Breast epithelium (tissue), 4 donors: ENCODE results near the gene TRERF1. TPM values are rescaled to one million over a fixed set of nuclear protein-coding genes. Genes with fewer than 3 reads are reported as not detected.

Experiments used
- DNase-seq, 2 donors: peaks; one replicate each; pipeline ENCODE4 v3.0.0-alpha.2; 2019; ENCODE audit warnings: low spot score in 2 of 2
- H3K27ac ChIP-seq, 2 donors: fragments of 200-600 bp; sonication (generic) in 1 of 2; one replicate each; pipeline ENCODE4 v1.5.1; 2016 to 2019; ENCODE audit warnings: mild to moderate bottlenecking in 1 of 2
- H3K27me3 ChIP-seq, 2 donors: fragments of 200-600 bp; sonication (generic) in 1 of 2; one replicate each; pipeline versions ENCODE4 v1.5.1 to v1.6.0; 2017 to 2019; ENCODE audit warnings: control low read depth in 1 of 2, mild to moderate bottlenecking in 1 of 2
- H3K36me3 ChIP-seq: fragments of 200-600 bp; one replicate; pipeline ENCODE4 v1.5.1; 2019
- H3K4me1 ChIP-seq, 2 donors: fragments of 200-600 bp; sonication (generic); one replicate each; pipeline ENCODE4 v1.5.1; 2016 to 2019; ENCODE audit warnings: control low read depth in 1 of 2
- H3K4me3 ChIP-seq, 3 donors: fragments of 200-600 bp; sonication (generic); 1 replicate in 2 of 3; 2 replicates in 1 of 3; pipeline ENCODE4 v1.5.1; 2016 to 2019; ENCODE audit warnings: mild to moderate bottlenecking in 3 of 3, moderate library complexity in 2 of 3
- H3K9me3 ChIP-seq, 2 donors: fragments of 200-600 bp; sonication (generic) in 1 of 2; one replicate each; pipeline ENCODE4 v1.5.1; 2016 to 2019; ENCODE audit warnings: control low read depth in 1 of 2
- CTCF ChIP-seq, 3 donors: fragments of 450-650 bp; IDR thresholded peaks; one replicate each; pipeline ENCODE4 v1.5.1; 2016 to 2017; ENCODE audit warnings: antibody characterized with exemption in 3 of 3, mild to moderate bottlenecking in 3 of 3, moderate library complexity in 3 of 3
- POLR2A ChIP-seq: fragments of 450-650 bp; IDR thresholded peaks from one replicate; pipeline ENCODE4 v1.6.1; 2016; ENCODE audit warnings: antibody characterized with exemption, mild to moderate bottlenecking, moderate library complexity
- POLR2AphosphoS5 ChIP-seq, 3 donors: sonication (generic); formaldehyde crosslinking; IDR thresholded peaks; one replicate each; pipeline ENCODE4 v1.6.1; 2017; ENCODE audit warnings: antibody characterized with exemption in 3 of 3
- intact Hi-C: fragments of 100-400 bp; cut with DNase I; formaldehyde crosslinking; loops from one replicate; pipeline ENCODE4 v1.15.1; 2023; ENCODE audit warnings: low total_unique reads
- total RNA-seq, 3 donors: library from RNA; depleted of rRNA; stranded (reverse); fragments of >200 nt; gene quantifications; one replicate each; pipeline ENCODE4 v1.1.0, GENCODE V29; 2016

Gene TRERF1
- total RNA-seq, 3 donors from 2014 or later: 3.9 to 5.4 (median 4.1) TPM

DNA sequence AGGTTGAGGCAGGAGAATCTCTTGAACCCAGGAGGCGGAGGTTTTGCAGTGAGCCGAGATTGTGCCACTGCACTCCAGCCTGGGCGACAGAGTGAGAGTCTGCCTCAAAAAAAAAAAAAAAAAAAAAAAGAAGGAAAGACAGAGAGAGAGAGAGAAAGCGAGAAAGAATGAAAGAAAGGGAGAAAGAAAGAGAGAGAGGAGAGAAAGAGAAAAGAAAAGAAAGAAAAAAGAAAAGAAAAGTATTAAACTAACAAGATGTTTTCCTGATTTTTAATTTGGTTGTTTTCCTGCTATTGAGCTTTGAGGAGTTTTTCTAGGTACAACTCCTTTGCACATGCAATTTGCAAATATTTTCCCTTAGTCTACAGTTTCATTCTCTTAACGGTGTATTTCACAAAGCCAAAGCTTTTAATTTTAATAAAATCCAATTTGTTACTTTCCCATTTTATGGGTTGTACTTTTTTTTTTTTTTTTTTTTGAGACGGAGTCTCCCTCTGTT lies 10.8 kb upstream of the TRERF1 start:
- no peak overlapping the region for H3K4me3 ChIP-seq
- DNase-seq: no peak
- no peaks in the 10 kb centered on the region for H3K27me3 ChIP-seq
- no peaks in the 10 kb centered on the region for H3K36me3 ChIP-seq
- H3K27ac ChIP-seq: no peak overlapping the region
- no peak for TF ChIP-seq CTCF (IDR thresholded peaks at IDR 0.05)
- TF ChIP-seq POLR2A: no peak
- intact Hi-C loops: no loop called here
- H3K9me3 ChIP-seq: peaks cover 0 to 2% of the 10 kb centered on the region in 2 donors
- H3K4me1 ChIP-seq: no peaks in the 10 kb centered on the region

DNA sequence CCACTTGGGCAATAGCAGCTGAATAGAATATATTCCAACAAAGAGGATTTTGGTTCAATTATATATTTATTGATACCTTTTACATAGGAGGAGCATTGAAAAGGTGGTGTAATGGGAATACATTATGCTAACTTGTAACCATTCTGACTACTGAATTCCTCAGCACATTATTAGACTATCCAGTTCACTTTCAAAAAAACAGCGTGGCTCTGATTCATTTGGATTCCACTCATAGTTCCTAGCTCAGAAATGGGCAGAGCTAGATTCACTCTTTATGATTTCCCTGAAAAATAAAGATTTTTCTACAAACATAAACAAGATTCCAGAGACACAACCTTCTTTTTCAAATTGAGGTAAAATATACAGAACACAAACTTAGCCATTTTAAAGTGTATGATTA lies 9.2 kb upstream of the TRERF1 start:
- H3K4me1 ChIP-seq: no peaks in the 10 kb centered on the region
- no peak for DNase-seq
- no peak overlapping the region for H3K27ac ChIP-seq
- no peaks in the 10 kb centered on the region for H3K36me3 ChIP-seq
- intact Hi-C loops: no loop called here
- H3K9me3 ChIP-seq: no peaks in the 10 kb centered on the region
- TF ChIP-seq POLR2A (no peak), POLR2AphosphoS5 (IDR thresholded peaks at IDR 0.05) (no peak), CTCF (IDR thresholded peaks at IDR 0.05) (no peak)
- no peak overlapping the region for H3K4me3 ChIP-seq
- no peaks in the 10 kb centered on the region for H3K27me3 ChIP-seq

GRCh38 chr6:42459888-42460287 lies 8.2 kb upstream of the TRERF1 start:
- no peaks in the 10 kb centered on the region for H3K9me3 ChIP-seq
- H3K27ac ChIP-seq: no peak overlapping the region
- no peak for DNase-seq
- H3K36me3 ChIP-seq: no peaks in the 10 kb centered on the region
- intact Hi-C loops: no loop called here
- H3K27me3 ChIP-seq: no peaks in the 10 kb centered on the region
- no peak for TF ChIP-seq POLR2AphosphoS5 (IDR thresholded peaks at IDR 0.05)
- no peak for TF ChIP-seq POLR2A
- TF ChIP-seq CTCF (IDR thresholded peaks at IDR 0.05): no peak
- H3K4me3 ChIP-seq: no peak overlapping the region
- H3K4me1 ChIP-seq: no peaks in the 10 kb centered on the region

- H3K4me1 ChIP-seq: no peaks in the 10 kb centered on the region
- no peaks in the 10 kb centered on the region for H3K9me3 ChIP-seq
- no peaks in the 10 kb centered on the region for H3K27me3 ChIP-seq
- intact Hi-C loops: no loop called here
- H3K27ac ChIP-seq: peak overlapping the region; percentile 67 to 83
- no peaks in the 10 kb centered on the region for H3K36me3 ChIP-seq
- no peak for DNase-seq
- TF ChIP-seq POLR2AphosphoS5 (IDR thresholded peaks at IDR 0.05): no peak
- TF ChIP-seq POLR2A: no peak
- no peak for TF ChIP-seq CTCF (IDR thresholded peaks at IDR 0.05)
- H3K4me3 ChIP-seq: peak overlapping the region; percentile 76 to 85 (median 81)
Observed at GRCh38 chr6:42454428-42454791, 2.7 kb upstream of the TRERF1 start.

DNA sequence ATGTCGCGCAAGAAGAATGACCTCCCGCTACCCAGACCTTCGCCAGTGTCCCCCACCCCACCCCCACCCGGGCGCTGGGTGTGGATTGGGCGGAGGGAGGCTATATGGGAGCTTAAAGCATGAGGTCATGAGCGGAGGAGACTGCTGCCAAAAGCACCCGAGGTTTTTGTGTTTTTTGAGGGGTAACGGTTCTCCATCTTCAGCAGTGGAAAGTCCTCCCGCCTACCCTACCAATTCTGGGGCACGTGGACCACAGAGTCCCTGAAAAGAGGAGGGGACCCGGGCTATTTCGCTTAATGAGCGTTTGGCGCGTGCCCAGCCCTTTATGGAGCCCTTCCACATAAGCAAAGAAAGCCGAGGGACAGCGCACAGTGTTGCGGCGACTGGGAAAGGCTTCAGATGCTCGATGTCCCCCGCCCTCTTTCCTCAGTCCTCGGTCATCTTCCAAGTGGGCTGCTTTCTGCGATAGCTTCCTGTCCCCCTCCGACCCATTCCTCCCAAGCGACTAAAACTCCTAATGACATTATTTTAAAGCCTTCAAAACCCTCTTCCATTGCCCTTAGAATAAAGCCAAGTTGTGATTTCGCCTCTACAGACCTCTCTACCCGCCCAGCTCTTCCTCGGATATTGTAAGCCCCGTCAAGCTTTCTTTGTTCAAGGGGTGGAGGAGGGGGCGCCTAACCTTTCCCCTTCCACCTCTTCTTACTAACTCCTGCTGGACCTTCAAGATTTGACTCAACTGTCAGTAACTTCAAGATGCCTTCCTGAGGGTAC lies 2.1 kb upstream of the TRERF1 start:
- Histone ChIP-seq H3K27me3 (no peaks in the 10 kb centered on the region), H3K4me1 (no peaks in the 10 kb centered on the region), H3K36me3 (no peaks in the 10 kb centered on the region), H3K4me3 (peak overlapping the region; percentile 76 to 85 (median 81)), H3K9me3 (no peaks in the 10 kb centered on the region), H3K27ac (peak overlapping the region; percentile 67 to 83)
- intact Hi-C loops: no loop called here
- TF ChIP-seq POLR2AphosphoS5 (IDR thresholded peaks at IDR 0.05): no peak
- TF ChIP-seq CTCF (IDR thresholded peaks at IDR 0.05): no peak
- no peak for TF ChIP-seq POLR2A
- DNase-seq: peak in 1 of 2 donors; percentile 61
